Endothelial cell of umbilical vein (primary cell): ENCODE measurements around the gene TNIP3. TPM values are rescaled to one million over a fixed set of nuclear protein-coding genes. Genes with fewer than 3 reads are reported as not detected.

Source experiments
- BruUV-seq: library from RNA; stranded (reverse); fragments of 400-500 nt; replicated peaks from 2 replicates; lab custom pipeline; 2021; lab: Mats Ljungman, UMichigan
- CTCF ChIA-PET: fragments of 300-600, 350-600 bp; sonication (Branson Sonifier 250); formaldehyde crosslinking; loops from one replicate; lab custom pipeline; 2021; ENCODE audit warnings: antibody characterized with exemption, inconsistent platforms; lab: Charles Lee
- POLR2A ChIA-PET: fragments of 300-600, 350-600 bp; sonication (Branson Sonifier 250); formaldehyde crosslinking; loops from one replicate; lab custom pipeline; 2021; ENCODE audit warnings: antibody characterized with exemption, inconsistent platforms; lab: Charles Lee
- DNase-seq: peaks from one replicate; pipeline ENCODE4 v3.0.0-alpha.2; 2011; ENCODE audit warnings: low read depth, low spot score
- FAIRE-seq: peaks from 2 replicates; lab custom pipeline; 2011; peaks lifted over from hg19 to GRCh38; lab: Jason Lieb, UNC
- H2AFZ ChIP-seq: 2 replicates; pipeline ENCODE4 v1.6.0; 2012; ENCODE audit warnings: low read depth, low read length, control low read depth, inconsistent platforms
- H3K27ac ChIP-seq: 2 replicates; pipeline ENCODE4 v1.5.1; 2011; ENCODE audit warnings: low read depth, mild to moderate bottlenecking, control low read depth, low read length, moderate library complexity; ENCODE audit not compliant: insufficient read depth
- H3K27me3 ChIP-seq, 2 experiments: 2 replicates each; pipeline versions ENCODE4 v1.6.0 to v1.6.1; 2011; ENCODE audit warnings: low read length in 2 of 2, mixed read lengths in 1 of 2; ENCODE audit not compliant: control insufficient read depth in 2 of 2, insufficient read depth in 2 of 2
- H3K36me3 ChIP-seq, 2 experiments: 2 replicates in 1 of 2; 3 replicates in 1 of 2; pipeline ENCODE4 v1.5.1; 2011; ENCODE audit warnings: low read length in 2 of 2, mild to moderate bottlenecking in 1 of 2, moderate library complexity in 1 of 2; ENCODE audit not compliant: control insufficient read depth in 2 of 2, insufficient read depth in 2 of 2; ENCODE audit errors: extremely low read depth in 1 of 2
- H3K4me1 ChIP-seq: 3 replicates; pipeline ENCODE4 v1.5.1; 2011; ENCODE audit warnings: mild to moderate bottlenecking, low read length; ENCODE audit not compliant: control insufficient read depth, insufficient read depth; ENCODE audit errors: extremely low read depth
- H3K4me2 ChIP-seq: 2 replicates; pipeline ENCODE4 v1.6.1; 2011; ENCODE audit warnings: low read length, control low read depth, mixed read lengths; ENCODE audit not compliant: insufficient read depth
- H3K4me3 ChIP-seq, 3 experiments: fragments of 200-600 bp in 1 of 3; sonication (generic), shearing (Covaris generic) in 1 of 3; replicated peaks in 1 of 3; 2 replicates each; pipeline ENCODE4 v1.5.1; 2011 to 2016; ENCODE audit warnings: control low read depth in 3 of 3, low read length in 3 of 3, mild to moderate bottlenecking in 2 of 3, inconsistent platforms in 1 of 3, low read depth in 1 of 3, moderate library complexity in 1 of 3; ENCODE audit not compliant: insufficient read depth in 1 of 3
- H3K79me2 ChIP-seq: 2 replicates; pipeline ENCODE4 v1.6.0; 2012; ENCODE audit warnings: low read length, inconsistent platforms; ENCODE audit not compliant: control insufficient read depth, insufficient read depth
- H3K9ac ChIP-seq: replicated peaks from 2 replicates; pipeline ENCODE3; 2011; ENCODE audit warnings: low read length, control low read depth; ENCODE audit not compliant: insufficient read depth; ENCODE audit errors: extremely low read depth
- H3K9me1 ChIP-seq: replicated peaks from 3 replicates; pipeline ENCODE4 v1.6.0; 2011; ENCODE audit warnings: mild to moderate bottlenecking, low read length; ENCODE audit not compliant: control insufficient read depth, insufficient read depth; ENCODE audit errors: extremely low read depth
- H3K9me3 ChIP-seq: replicated peaks from 2 replicates; pipeline ENCODE4 v1.5.1; 2012; ENCODE audit warnings: low read length, inconsistent platforms; ENCODE audit not compliant: control insufficient read depth, insufficient read depth
- H4K20me1 ChIP-seq: replicated peaks from 2 replicates; pipeline ENCODE3; 2011; ENCODE audit warnings: mild to moderate bottlenecking, low read length; ENCODE audit not compliant: control insufficient read depth, insufficient read depth; ENCODE audit errors: extremely low read depth
- CTCF ChIP-seq, 2 donors: IDR thresholded peaks; 1 replicate in 1 of 2; 2 replicates in 1 of 2; pipeline ENCODE4 v1.5.1; 2011; ENCODE audit warnings: low read length in 2 of 2, mild to moderate bottlenecking in 2 of 2, moderate library complexity in 2 of 2, control low read depth in 1 of 2, inconsistent platforms in 1 of 2, low read depth in 1 of 2; ENCODE audit not compliant: insufficient read depth in 1 of 2; ENCODE audit errors: extremely low read depth in 1 of 2
- EZH2 ChIP-seq: IDR thresholded peaks from 2 replicates; pipeline ENCODE4 v1.6.1; 2012; ENCODE audit warnings: borderline replicate concordance, low read depth, mild to moderate bottlenecking, moderate library complexity, low read length, inconsistent platforms; ENCODE audit not compliant: severe bottlenecking
- FOS ChIP-seq: IDR thresholded peaks from 2 replicates; pipeline ENCODE4 v1.6.1; 2011; ENCODE audit warnings: mild to moderate bottlenecking, low read length, moderate library complexity, borderline replicate concordance; ENCODE audit not compliant: insufficient read depth
- GATA2 ChIP-seq: IDR thresholded peaks from 2 replicates; pipeline ENCODE4 v1.7.0; 2011; ENCODE audit warnings: low read depth, mild to moderate bottlenecking, moderate library complexity, mixed read lengths, low read length; ENCODE audit not compliant: insufficient read length, insufficient read depth
- JUN ChIP-seq: IDR thresholded peaks from 2 replicates; pipeline ENCODE4 v1.6.1; 2011; ENCODE audit warnings: borderline replicate concordance, low read depth; ENCODE audit not compliant: insufficient read length, insufficient read depth
- MAX ChIP-seq: IDR thresholded peaks from 2 replicates; pipeline ENCODE4 v1.6.1; 2011; ENCODE audit not compliant: insufficient read depth, insufficient read length
- MYC ChIP-seq: IDR thresholded peaks from one replicate; pipeline ENCODE4 v1.6.1; 2011; ENCODE audit warnings: mild to moderate bottlenecking, low read depth, low read length
- POLR2A ChIP-seq: IDR thresholded peaks from 2 replicates; pipeline ENCODE4 v1.6.1; 2012; ENCODE audit warnings: low read depth, mild to moderate bottlenecking, control low read depth, low read length
- POLR2AphosphoS5 ChIP-seq: IDR thresholded peaks from 2 replicates; pipeline ENCODE4 v1.6.1; 2012; ENCODE audit warnings: low read depth, mild to moderate bottlenecking, control low read depth, low read length, moderate library complexity; ENCODE audit not compliant: insufficient read depth
- dilution Hi-C: fragments of 300-500 bp; cut with MboI; formaldehyde crosslinking; loops from one replicate; pipeline ENCODE4 v1.15.0; 2019; ENCODE audit warnings: low sequenced_read_pairs; ENCODE audit not compliant: extremely low pct_ligation_motif_present
- intact Hi-C: fragments of 100-400 bp; cut with micrococcal nuclease; formaldehyde crosslinking; loops from one replicate; pipeline ENCODE4 v1.10.0; 2022
- polyA plus RNA-seq, 4 experiments: library from polyadenylated mRNA; depleted of rRNA in 3 of 4; stranded (reverse) in 3 of 4; unstranded in 1 of 4; fragments of >200 nt; gene quantifications; 2 replicates each; pipeline versions ENCODE4 v1.2.1 to v1.2.3, GENCODE V29; 2011 to 2012; ENCODE audit warnings: missing spikeins in 1 of 4
- total RNA-seq: library from RNA; stranded (reverse); gene quantifications from 2 replicates; pipeline ENCODE4 v1.2.3, GENCODE V29; 2021

Gene TNIP3
- total and polyA plus RNA-seq, 2 donors (not counting 3 experiments of a cell fraction or from before 2014, with no cell fraction given) = not detected

- H3K4me2 ChIP-seq = no peak overlapping the region
- no peak overlapping the region for H3K27ac ChIP-seq
- H3K36me3 ChIP-seq = no peaks in the 10 kb centered on the region
- H3K79me2 ChIP-seq = no peaks in the 10 kb centered on the region
- H2AFZ ChIP-seq = no peak overlapping the region
- no peaks in the 10 kb centered on the region for H3K9me1 ChIP-seq
- H3K9me3 ChIP-seq = no peaks in the 10 kb centered on the region
- TF ChIP-seq POLR2AphosphoS5 = no peak
- intact Hi-C loops = no loop called here
- no peaks in the 10 kb centered on the region for H3K4me1 ChIP-seq
- peaks cover 0 to 11% of the 10 kb centered on the region in 2 experiments for H3K27me3 ChIP-seq
- CTCF ChIA-PET = no interaction called here
- POLR2A ChIA-PET = no interaction called here
- DNase-seq = no peak
- H3K9ac ChIP-seq = no peak overlapping the region
- BruUV-seq = no TSS peak
- dilution Hi-C loops = no loop called here
- H4K20me1 ChIP-seq = no peaks in the 10 kb centered on the region
- FAIRE-seq = no peak
- H3K4me3 ChIP-seq = no peak overlapping the region
These were observed 17.4 kb upstream of the TNIP3 start for GRCh38 chr4:121181493-121181892.

GRCh38 chr4:121180558-121180957 lies 16.4 kb upstream of the TNIP3 start:
- no peaks in the 10 kb centered on the region for H4K20me1 ChIP-seq
- no peak overlapping the region for H3K4me2 ChIP-seq
- TF ChIP-seq GATA2 (no peak), EZH2 (no peak), MAX (no peak), MYC (no peak), POLR2AphosphoS5 (no peak), JUN (no peak), POLR2A (no peak), FOS (no peak), CTCF (IDR thresholded peaks at IDR 0.05; ENCODE audit: extremely low read depth in 1 of 2, insufficient read depth in 1 of 2, low read depth in 1 of 2, low read length in 2 of 2) (no peak)
- dilution Hi-C loops (no loop called here), intact Hi-C loops (no loop called here)
- no peak overlapping the region for H3K9ac ChIP-seq
- no peaks in the 10 kb centered on the region for H3K36me3 ChIP-seq
- no peaks in the 10 kb centered on the region for H3K9me1 ChIP-seq
- no peaks in the 10 kb centered on the region for H3K9me3 ChIP-seq
- no peaks in the 10 kb centered on the region for H3K79me2 ChIP-seq
- BruUV-seq = no TSS peak
- DNase-seq = no peak
- H3K27ac ChIP-seq = no peak overlapping the region
- ChIA-PET POLR2A (no interaction called here), CTCF (interaction anchor here (1.4 kb wide), 1 partner anchor 12 kb away, joined by 7 read pairs; no protein-coding TSS in a partner anchor)
- no peaks in the 10 kb centered on the region for H3K4me1 ChIP-seq
- H3K27me3 ChIP-seq = peaks cover 0 to 11% of the 10 kb centered on the region in 2 experiments
- H3K4me3 ChIP-seq = no peak overlapping the region
- FAIRE-seq = no peak
- H2AFZ ChIP-seq = no peak overlapping the region
